Activated CD4-positive, alpha-beta T cell treated with anti-CD3 and anti-CD28 coated beads for 48 hours (primary cell): Measurements from ENCODE around the gene ZNF587.
"Not testable (repeated sequence)": the region's sequence is repeated elsewhere in the genome, so short reads cannot be mapped to it uniquely, and the experiment has no call there.

Source experiments
- DNase-seq: peaks from one replicate; pipeline ENCODE4 v3.0.0-alpha.2; 2020

ZNF587 gene

DNA sequence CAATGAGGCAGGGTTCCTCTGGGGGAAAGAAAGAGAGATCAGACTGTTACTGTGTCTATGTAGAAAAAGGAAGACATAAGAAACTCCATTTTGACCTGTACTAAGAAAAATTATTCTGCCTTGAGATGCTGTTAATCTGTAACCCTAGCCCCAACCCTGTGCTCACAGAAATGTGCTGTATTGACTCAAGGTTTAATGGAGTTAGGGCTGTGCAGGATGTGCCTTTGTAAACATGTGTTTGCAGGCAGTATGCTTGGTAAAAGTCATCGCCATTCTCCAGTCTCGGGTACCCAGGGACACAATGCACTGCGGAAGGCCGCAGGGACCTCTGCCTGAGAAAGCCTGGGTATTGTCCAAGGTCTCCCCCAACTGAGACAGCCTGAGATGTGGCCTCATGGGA, 26.1 kb upstream of the ZNF587 start:
- not testable (repeated sequence) for DNase-seq

GRCh38 chr19:57825511-57825910, 24.1 kb upstream of the ZNF587 start:
- no peak for DNase-seq

- no peak for DNase-seq
These were observed 20.3 kb upstream of the ZNF587 start for GRCh38 chr19:57829316-57829715.

DNA sequence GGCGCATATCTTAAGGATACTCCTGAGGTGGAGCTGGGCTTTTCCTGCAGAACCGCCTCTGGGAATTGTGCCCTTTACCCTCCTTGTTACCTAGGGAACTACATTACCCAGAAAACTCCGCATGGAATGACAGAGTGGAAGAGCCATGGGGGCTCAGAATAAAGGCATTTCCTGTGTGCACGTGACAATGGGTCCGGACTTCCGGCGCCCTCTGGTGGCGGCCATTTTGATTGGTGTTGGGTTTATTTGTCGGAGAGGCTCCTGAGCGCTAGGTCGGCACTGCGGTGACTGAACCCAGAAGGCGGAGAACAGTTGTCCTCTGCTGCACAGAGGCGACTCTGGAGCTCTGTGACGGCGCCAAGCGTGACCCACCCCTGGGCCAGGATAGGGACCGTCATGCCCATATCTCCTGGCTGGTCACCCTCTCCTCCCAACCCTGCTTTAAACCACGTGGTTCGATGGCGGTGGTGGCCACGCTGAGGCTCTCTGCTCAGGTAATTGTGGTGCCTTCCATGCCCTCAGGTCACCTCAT, 19.5 kb upstream of the ZNF587 start, which contains the start of gene ZNF587B:
Gene ZNF587B (plus strand): TSS at position 229 of the 532 bp plus-strand sequence. CDS start 230 bp downstream, at position 459.
- DNase-seq = peak; percentile 58

GRCh38 chr19:57836991-57837390, 12.7 kb upstream of the ZNF587 start:
- DNase-seq = not testable (repeated sequence)

GRCh38 chr19:57838622-57839191, 11.0 kb upstream of the ZNF587 start:
- not testable (repeated sequence) for DNase-seq

- no peak for DNase-seq
These were observed 8.4 kb upstream of the ZNF587 start for GRCh38 chr19:57841122-57841763.

DNA sequence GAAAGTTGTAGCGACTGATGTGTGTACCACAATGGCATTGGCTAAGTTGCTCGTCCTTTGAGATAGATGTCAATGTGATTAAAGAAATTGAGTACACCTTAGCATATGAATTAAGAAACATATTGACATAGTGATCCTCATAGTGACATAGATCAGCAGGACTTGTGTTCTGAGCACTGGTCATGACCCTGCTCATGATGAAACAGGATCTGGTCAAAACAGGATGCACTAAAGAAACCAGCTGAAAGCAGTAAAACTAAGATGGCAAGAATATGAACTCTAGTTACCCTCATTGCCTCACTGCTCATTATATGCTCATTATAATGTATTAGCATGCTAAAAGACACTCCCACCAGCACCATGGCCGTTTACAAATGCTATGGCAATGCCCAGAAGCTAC, 2.5 kb upstream of the ZNF587 start:
- DNase-seq = not testable (repeated sequence)

- not testable (repeated sequence) for DNase-seq
These were observed 445 bp upstream of the ZNF587 start for GRCh38 chr19:57849162-57849665.

- peak; percentile 42 for DNase-seq
These were observed 926 bp downstream of the ZNF587 start for GRCh38 chr19:57850553-57851017.

DNA sequence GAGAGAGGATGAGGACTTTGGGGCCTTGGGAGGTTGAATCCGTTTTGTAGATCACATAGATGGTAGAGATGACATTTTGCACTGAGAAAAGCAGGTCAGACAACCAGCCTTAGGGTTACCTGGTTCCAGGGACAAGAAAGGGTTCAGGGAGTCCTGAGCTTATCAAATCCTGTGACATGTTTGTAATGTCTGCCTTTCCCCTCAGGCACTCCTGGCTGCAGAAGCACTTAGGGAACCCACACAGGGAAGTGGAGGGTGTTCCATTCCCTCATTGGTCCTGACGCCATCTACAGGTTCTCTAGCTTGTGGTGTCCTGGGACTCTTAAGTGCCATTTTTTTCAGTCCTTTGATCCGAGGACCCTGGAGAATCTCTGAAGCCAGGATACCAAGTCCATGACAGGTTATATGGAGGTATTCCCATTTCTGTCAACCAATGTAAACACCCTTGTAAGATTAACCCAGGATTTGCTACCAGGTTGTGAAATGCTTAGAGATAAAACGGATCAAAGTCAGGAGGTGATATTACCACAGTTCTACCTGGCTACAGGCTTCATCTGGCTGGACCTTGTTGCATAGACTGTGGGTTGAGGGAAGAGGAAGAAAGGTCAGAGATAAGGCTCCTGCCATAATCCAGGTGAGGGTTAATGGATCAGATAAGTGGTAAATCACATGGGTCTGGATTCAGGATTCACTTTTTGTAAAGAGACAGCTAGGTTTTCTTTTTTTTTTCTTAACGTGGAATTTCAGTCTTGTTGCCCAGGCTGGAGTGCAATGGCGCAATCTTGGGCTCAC, 2.3 kb downstream of the ZNF587 start:
- DNase-seq = not testable (repeated sequence)

- not testable (repeated sequence) for DNase-seq
These were observed 4.5 kb downstream of the ZNF587 start for GRCh38 chr19:57854117-57854516.

GRCh38 chr19:57862351-57862750, 12.7 kb downstream of the ZNF587 start:
- not testable (repeated sequence) for DNase-seq

DNA sequence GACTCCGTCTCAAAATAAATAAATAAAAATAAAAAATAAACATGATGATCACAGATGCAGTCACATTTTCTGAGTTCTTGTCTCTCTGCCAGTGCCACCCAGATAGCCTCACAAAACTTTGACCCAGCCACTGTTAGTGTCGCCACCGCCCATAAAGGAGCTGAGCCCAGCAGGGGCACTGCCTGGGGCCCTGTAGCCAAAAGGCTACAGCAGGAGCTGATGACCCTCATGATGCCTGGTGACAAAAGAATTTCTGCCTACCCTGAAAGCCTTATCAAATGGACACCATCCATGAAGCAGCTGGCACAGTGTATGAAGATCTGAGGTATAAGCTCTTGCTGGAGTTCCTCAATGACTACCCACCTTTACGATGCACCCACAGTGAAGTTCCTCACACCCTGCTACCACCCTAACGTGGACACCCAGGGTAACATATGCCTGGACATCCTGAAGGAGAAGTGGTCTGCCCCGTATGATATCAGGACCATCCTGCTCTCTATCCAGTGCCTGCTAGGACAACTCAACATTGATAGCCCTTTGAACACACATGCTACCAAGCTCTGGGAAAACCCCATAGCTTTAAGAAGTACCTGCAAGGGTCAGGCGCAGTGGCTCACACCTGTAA, 18.3 kb downstream of the ZNF587 start:
- no peak for DNase-seq

DNA sequence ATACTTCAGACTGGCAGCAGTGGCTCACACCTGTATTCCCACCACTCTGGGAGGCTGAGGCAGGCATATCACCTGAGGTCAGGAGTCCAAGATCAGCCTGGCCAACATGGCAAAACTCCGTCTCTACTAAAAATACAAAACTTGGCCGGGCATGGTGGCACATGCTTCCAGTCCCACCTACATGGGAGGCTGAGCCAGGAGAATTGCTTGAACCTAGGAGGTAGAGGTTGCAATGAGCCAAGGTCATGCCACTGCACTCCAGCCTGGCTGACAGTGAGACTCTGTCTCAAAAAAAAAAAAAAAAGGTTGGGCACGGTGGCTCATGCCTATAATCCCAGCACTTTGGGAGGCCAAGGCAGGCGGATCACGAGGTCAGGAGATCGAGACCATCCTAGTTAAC, 20.0 kb downstream of the ZNF587 start:
- not testable (repeated sequence) for DNase-seq

GRCh38 chr19:57870225-57870624, 20.6 kb downstream of the ZNF587 start:
- no peak for DNase-seq

DNA sequence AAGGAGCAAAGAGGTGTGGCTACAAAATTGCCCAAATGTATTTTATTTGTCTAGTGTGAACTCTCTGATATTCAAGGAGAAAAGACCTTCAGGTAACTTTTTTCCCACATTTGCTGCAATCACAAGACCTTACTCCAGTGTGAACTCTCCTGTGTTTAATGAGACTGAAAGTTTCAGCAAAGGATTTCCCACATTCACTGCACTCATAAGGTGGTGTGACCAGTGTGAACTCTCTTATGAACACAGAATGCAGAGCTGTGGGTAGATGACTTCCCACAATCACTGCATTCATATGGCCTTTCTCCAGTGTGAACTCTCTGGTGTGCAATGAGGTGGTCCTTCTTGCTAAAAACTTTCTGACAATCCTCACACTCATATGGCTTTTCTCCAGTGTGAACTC, 22.8 kb downstream of the ZNF587 start:
- DNase-seq = no peak

DNA sequence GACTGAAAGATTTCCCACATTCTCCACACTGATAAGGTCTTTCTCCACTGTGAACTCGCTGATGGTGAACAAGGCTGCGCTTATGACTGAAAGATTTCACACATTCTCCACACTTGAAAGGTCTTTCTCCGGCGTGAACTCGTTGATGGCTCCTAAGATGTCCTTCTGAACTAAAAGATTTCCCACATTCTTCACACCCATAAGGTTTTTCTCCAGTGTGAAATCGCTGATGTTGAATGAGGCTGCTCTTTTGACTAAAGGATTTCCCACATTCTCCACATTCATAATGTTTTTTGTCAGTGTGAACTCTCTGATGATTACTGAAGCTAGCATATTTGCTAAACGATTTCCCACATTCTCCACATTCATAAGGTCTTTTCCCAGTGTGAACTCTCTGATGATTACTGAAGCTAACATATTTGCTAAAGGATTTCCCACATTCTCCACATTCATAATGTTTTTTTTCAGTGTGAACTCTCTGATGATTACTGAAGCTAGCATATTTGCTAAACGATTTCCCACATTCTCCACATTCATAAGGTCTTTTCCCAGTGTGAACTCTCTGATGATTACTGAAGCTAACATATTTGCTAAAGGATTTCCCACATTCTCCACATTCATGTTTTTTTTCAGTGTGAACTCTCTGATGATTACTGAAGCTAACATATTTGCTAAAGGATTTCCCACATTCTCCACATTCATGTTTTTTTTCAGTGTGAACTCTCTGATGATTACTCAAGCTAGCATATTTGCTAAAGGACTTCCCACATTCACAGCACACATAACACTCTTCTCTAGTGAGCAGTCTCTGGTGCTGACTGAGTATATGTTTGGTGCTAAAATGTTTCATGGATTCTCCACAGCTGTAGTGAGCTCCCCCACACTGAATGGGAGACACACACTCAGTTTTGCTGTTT, 24.5 kb downstream of the ZNF587 start:
- not testable (repeated sequence) for DNase-seq

DNA sequence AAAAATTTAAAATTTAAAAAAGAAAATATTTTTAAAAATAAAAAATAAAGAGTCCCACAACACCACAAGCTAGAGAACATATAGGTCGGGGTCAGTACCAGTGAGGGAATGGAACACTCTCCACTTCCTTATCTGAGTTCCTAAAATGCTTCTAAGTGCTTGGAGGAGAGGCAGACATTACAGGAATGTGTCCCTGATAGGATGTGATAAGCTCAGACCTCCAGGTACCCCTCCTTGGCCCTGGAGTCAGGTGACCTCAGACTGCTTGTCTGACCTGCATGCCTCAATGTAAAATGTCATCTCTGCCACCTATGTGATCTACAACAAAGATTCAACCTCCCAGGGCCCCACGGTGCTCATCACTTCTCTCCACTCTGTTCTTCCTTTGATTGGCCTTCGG, 36.4 kb downstream of the ZNF587 start:
- no peak for DNase-seq

GRCh38 chr19:57887195-57887941, 37.7 kb downstream of the ZNF587 start:
- DNase-seq = no peak

GRCh38 chr19:57888107-57888559, 38.5 kb downstream of the ZNF587 start:
- DNase-seq = no peak
